Stimulated activated CD4-positive, alpha-beta T cell treated with anti-CD3 and anti-CD28 coated beads, Interleukin-1b, Interleukin-23, amount 100 ng/mL, for 4 hours (primary cell): Measurements from ENCODE around the gene LGALS3.
A peak's percentile ranks its signal among the peaks of the same experiment; 100 is the strongest.

Source experiments
- DNase-seq, 2 donors: peaks; one replicate each; pipeline ENCODE4 v3.0.0-alpha.2; 2020; ENCODE audit warnings: low read depth in 2 of 2

Gene LGALS3

DNA sequence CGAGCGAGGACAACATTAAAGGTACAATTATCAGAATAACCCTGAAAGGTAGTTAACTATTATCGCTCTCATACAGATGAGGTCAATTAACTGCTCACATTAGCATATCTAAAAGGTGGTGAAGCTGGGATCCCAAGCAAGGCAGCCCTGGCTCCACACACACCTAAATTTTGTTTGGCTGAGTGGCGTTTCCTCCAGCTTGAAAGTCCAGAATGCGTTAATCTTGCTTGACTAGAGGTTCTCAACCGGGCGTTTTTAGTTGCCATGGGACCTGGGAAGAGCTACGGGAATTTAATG, 61.8 kb downstream of the LGALS3 start:
- no peak for DNase-seq

DNA sequence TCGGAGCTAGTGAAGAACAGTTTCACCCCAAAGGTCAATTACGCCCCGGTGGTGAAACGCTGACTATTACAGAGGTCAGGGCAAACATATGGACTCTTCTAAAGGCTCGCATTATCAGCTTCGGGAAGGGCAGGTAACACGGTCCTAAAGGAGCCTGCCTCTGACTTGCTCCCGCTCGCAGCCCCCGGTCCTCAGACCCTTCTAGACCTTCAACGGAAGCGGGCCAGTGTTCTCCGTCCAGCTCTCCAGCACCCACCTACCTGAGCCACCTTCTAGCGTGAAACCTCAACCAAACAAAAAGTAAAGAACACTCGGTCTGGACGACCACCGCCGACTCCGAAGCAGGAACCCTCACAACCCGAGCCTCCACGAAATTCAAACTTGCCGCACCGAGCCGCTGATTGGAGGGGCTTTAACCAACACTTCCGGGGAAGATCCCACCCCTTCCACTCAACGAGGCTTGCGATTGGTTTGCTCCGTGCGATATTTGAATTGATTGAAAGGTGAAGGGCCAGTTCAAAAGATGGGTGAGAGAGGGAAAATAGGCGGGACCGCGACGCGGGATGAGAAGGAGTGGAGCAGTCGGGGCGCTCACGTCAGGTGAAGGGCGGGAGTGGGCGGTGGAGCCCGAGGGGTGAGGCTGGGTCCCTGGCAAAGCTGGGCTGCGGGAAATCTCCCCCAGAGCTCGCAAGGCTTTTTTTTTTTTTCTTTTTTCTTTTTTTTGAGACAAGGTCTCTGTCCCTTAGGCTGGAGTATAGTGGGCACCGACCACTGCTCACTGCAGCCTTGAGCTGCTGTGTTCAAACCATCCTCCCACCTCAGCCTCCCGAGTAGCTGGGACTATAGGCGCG, 62.4 kb downstream of the LGALS3 start, which contains the start of gene DLGAP5:
TSS of gene DLGAP5 (minus strand) at position 383 of the 851 bp plus-strand sequence. CDS start 2,406 bp downstream, outside the sequence.
- peak; percentile 79 to 80 for DNase-seq

DNA sequence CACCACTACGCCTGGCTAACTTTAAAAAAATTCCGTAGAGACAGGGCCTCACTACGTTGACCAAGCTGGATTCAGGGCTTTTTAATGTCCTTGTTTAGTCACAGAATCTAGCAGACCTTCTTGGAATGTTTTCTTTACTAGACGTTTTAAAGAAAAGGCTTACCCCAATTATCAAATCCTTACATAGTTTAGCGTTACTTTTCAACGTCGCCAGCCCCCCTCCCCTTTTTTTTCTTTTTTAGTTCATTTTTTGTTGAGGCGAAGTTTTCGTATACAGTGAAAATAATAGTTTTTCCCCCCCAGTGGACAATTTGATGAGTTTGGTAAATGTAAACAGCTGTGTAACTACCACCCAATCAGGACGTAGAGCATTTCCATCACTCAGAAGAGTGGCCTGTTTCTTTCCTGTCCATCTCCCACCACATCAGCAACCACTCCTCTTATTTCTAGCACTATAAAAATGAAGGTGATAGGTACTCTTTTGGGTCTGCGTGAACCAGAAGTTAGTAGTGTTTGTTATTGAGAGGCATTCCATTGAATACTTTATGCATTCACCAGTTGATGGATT, 63.1 kb downstream of the LGALS3 start:
- DNase-seq = no peak

DNA sequence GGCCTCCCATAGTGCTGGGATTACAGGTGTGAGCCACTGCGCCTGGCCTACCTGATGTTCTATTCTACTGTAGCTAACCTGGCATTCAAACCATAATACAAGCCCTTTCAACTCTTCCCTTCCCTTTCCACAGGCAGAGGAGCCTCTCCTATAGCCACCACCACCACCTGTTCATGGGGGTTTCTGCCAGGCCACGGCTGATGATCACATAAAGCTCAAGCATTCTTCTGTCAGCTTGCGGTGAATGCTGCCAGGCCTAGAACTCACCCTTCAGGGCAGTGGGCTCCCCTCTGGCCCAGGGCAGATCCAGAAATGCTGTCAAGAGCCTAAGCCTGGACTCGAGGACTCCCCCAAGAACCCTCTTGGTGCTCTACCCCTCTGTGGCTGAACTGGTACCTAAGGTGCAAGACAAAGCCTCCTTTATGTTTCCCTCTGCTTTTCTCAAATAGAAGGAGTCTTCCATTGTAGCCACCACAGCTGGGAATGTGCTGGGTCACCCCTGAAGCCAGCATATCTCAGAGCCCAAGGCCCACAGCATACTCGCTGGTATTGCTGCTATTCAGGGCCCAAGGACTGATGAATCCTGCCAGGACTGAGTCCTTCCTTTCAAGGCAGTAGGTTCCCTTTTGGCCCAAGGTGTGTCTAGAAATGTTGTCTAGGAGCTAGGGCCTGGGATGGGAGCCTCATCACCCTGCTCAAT, 65.8 kb downstream of the LGALS3 start:
- no peak for DNase-seq
